OCI-LY1 (cell line): ENCODE results near the gene FAM124A.
"Not testable (repeated sequence)": the region's sequence is repeated elsewhere in the genome, so short reads cannot be mapped to it uniquely, and the experiment has no call there.

Source experiments
- H2AFZ ChIP-seq: fragments of 200-600 bp; sonication (generic), shearing (Covaris generic); 2 replicates; pipeline ENCODE4 v1.6.0; 2014; ENCODE audit warnings: antibody characterized with exemption, mild to moderate bottlenecking, low read length
- H3F3A ChIP-seq: fragments of 200-600 bp; sonication (generic), shearing (Covaris generic); 2 replicates; pipeline ENCODE4 v1.6.0; 2014; ENCODE audit warnings: mild to moderate bottlenecking, antibody characterized with exemption, low read length, moderate library complexity; ENCODE audit not compliant: insufficient read depth
- H3K27ac ChIP-seq: fragments of 200-600 bp; sonication (generic); 2 replicates; pipeline ENCODE4 v1.5.1; 2014; ENCODE audit warnings: low read length, mixed run types, mild to moderate bottlenecking, low read depth; ENCODE audit not compliant: poor library complexity, severe bottlenecking
- H3K27me3 ChIP-seq: fragments of 200-600 bp; sonication (generic); 2 replicates; pipeline ENCODE4 v1.6.0; 2014; ENCODE audit warnings: antibody characterized with exemption, mild to moderate bottlenecking, low read length, moderate library complexity; ENCODE audit not compliant: insufficient read depth
- H3K36me3 ChIP-seq: fragments of 200-600 bp; sonication (generic); 2 replicates; pipeline ENCODE4 v1.6.1; 2014; ENCODE audit warnings: mild to moderate bottlenecking, antibody characterized with exemption, low read length, moderate library complexity, mixed read lengths; ENCODE audit not compliant: insufficient read depth
- H3K4me1 ChIP-seq: fragments of 200-600 bp; sonication (generic); 2 replicates; pipeline ENCODE4 v1.5.1; 2014; ENCODE audit warnings: mild to moderate bottlenecking, low read length, moderate library complexity; ENCODE audit not compliant: insufficient read depth, severe bottlenecking
- H3K4me2 ChIP-seq: fragments of 200-600 bp; sonication (generic), shearing (Covaris generic); 2 replicates; pipeline ENCODE4 v1.6.1; 2014; ENCODE audit warnings: low read length
- H3K4me3 ChIP-seq: fragments of 200-600 bp; sonication (generic); 2 replicates; pipeline ENCODE4 v1.5.1; 2014; ENCODE audit warnings: low read length, low read depth, mild to moderate bottlenecking, mixed read lengths; ENCODE audit not compliant: poor library complexity, severe bottlenecking
- H3K79me2 ChIP-seq: fragments of 200-600 bp; shearing (Covaris generic); 2 replicates; pipeline ENCODE4 v1.6.1; 2016; ENCODE audit warnings: mixed run types, low read length, mixed read lengths; ENCODE audit not compliant: insufficient read depth
- H3K9ac ChIP-seq: fragments of 200-600 bp; sonication (generic), shearing (Covaris generic); 2 replicates; pipeline ENCODE4 v1.6.1; 2014; ENCODE audit warnings: mild to moderate bottlenecking, low read length, mixed read lengths
- H3K9me2 ChIP-seq: fragments of 200-600 bp; sonication (generic), shearing (Covaris generic); 2 replicates; pipeline ENCODE4 v1.6.1; 2014; ENCODE audit warnings: low read depth, mild to moderate bottlenecking, low read length, mixed read lengths
- H3K9me3 ChIP-seq: fragments of 200-600 bp; shearing (Covaris generic); 2 replicates; pipeline ENCODE4 v1.6.1; 2014; ENCODE audit warnings: low read length, mixed read lengths
- H4K20me1 ChIP-seq: fragments of 200-600 bp; sonication (generic), shearing (Covaris generic); 2 replicates; pipeline ENCODE4 v1.6.0; 2016; ENCODE audit warnings: mild to moderate bottlenecking, low read length; ENCODE audit not compliant: insufficient read depth
- EZH2 ChIP-seq: fragments of 200-600 bp; sonication (generic), shearing (Covaris generic); IDR thresholded peaks from 2 replicates; pipeline ENCODE4 v1.8.0; 2017; ENCODE audit warnings: borderline replicate concordance, mixed run types, mild to moderate bottlenecking, antibody characterized with exemption, low read length, moderate library complexity, mixed read lengths
- TF ChIP-seq, protein P1 (sequence below): fragments of 200-600 bp; sonication (generic), shearing (Covaris generic); IDR thresholded peaks from 2 replicates; pipeline ENCODE4 v1.5.1; 2017; ENCODE audit warnings: mild to moderate bottlenecking, antibody characterized with exemption, low read length, moderate library complexity, mixed read lengths

FAM124A gene

DNA sequence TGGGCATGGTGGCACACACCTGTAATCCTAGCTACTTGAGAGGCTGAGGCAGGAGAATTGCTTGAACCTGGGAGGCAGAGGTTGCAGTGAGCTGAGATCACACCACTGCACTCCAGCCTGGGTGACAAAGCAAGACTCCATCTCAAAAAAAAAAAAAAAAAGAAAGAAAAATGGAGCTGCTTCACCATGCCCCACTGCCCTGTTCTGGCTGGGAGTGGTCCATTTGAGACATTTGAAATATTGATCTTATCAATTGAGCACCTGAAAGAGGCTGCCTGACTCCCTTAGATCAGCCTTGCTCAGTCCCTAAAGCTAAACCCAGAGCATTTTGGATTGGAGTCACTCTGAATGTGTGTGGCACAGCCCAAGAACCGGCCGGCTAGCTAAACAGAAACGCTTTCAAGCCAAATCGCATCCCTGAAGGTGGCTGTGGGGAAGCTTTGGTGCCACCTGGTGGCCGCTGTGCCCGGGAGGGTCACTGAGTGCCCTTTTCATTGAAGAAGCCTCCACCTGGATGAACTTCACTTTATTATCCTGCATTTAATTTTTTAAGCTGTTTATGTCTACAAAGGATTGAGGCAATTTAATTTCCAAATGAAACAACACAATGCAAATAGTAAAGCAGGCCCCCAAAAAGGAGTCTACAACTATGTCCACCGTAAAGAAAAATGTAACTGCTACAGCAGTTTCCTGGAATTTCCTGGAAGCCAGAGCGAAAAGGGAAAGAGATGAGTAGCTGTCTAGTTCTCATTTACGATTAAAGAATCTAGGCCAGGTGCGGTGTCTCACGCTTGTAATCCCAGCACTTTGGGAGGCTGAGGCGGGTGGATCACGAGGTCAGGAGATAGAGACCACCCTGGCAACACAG is 64.2 kb downstream of the FAM124A start:
- Histone ChIP-seq H3K9ac (no peak overlapping the region), H3F3A (no peaks in the 10 kb centered on the region), H3K27ac (no peak overlapping the region), H3K9me2 (no peaks in the 10 kb centered on the region), H2AFZ (no peak overlapping the region), H3K27me3 (no peaks in the 10 kb centered on the region), H3K4me2 (no peak overlapping the region), H3K4me1 (no peaks in the 10 kb centered on the region), H4K20me1 (no peaks in the 10 kb centered on the region), H3K79me2 (no peaks in the 10 kb centered on the region), H3K4me3 (no peak overlapping the region), H3K9me3 (no peaks in the 10 kb centered on the region), H3K36me3 (no peaks in the 10 kb centered on the region)
- TF ChIP-seq EZH2, result no peak
- TF ChIP-seq, protein P1, sequence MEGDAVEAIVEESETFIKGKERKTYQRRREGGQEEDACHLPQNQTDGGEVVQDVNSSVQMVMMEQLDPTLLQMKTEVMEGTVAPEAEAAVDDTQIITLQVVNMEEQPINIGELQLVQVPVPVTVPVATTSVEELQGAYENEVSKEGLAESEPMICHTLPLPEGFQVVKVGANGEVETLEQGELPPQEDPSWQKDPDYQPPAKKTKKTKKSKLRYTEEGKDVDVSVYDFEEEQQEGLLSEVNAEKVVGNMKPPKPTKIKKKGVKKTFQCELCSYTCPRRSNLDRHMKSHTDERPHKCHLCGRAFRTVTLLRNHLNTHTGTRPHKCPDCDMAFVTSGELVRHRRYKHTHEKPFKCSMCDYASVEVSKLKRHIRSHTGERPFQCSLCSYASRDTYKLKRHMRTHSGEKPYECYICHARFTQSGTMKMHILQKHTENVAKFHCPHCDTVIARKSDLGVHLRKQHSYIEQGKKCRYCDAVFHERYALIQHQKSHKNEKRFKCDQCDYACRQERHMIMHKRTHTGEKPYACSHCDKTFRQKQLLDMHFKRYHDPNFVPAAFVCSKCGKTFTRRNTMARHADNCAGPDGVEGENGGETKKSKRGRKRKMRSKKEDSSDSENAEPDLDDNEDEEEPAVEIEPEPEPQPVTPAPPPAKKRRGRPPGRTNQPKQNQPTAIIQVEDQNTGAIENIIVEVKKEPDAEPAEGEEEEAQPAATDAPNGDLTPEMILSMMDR, result peak; percentile 92

DNA sequence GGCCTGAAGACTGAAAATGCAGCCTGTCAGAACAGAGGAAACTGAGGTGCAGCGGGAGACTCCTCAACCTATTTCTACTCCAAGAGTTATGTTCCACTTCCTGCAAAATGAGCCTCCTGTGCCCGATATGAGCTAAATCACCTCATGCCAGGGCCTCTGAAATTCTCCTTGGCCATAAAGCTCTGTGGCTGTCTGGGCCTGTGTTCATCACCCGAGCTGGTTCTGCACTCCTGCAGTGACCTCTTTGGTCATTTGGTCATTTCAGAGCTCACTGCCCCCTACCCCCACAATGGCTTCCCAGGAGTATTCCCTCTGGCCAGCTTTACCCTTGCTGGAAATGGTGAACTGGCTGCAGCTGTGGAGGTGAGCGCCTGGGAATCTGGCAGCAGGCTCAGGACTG is 65.6 kb downstream of the FAM124A start:
- H3K9me3 ChIP-seq, result no peaks in the 10 kb centered on the region
- no peak overlapping the region for H3K4me3 ChIP-seq
- no peaks in the 10 kb centered on the region for H3K27me3 ChIP-seq
- H3K4me1 ChIP-seq, result no peaks in the 10 kb centered on the region
- H3K79me2 ChIP-seq, result no peaks in the 10 kb centered on the region
- no peak overlapping the region for H3K4me2 ChIP-seq
- H3K27ac ChIP-seq, result no peak overlapping the region
- H2AFZ ChIP-seq, result no peak overlapping the region
- no peaks in the 10 kb centered on the region for H3F3A ChIP-seq
- no peak overlapping the region for H3K9ac ChIP-seq
- H3K36me3 ChIP-seq, result no peaks in the 10 kb centered on the region
- H3K9me2 ChIP-seq, result no peaks in the 10 kb centered on the region
- TF ChIP-seq EZH2, result no peak
- TF ChIP-seq, protein P1, result no peak
- H4K20me1 ChIP-seq, result no peaks in the 10 kb centered on the region

DNA sequence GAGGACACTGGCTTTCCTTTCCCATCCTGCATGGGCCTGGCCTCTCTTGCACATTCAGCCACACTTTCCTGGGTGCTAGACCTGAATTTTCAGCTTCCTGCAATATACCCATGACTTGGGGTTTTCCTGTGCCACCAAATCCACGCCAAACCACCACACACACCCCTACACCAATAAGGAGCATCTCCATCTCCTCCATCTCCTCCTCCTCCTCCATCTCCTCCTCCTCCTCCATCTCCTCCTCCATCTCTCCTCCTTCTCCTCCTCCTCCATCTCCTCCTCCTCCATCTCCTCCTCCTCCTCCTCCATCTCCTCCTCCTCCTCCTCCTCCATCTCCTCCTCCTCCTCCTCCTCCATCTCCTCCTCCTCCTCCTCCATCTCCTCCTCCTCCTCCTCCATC is 66.1 kb downstream of the FAM124A start:
- not testable (repeated sequence) for H2AFZ ChIP-seq, H3K27me3 ChIP-seq, H3K9ac ChIP-seq, H3K27ac ChIP-seq, H3K9me2 ChIP-seq, H3K4me1 ChIP-seq, H4K20me1 ChIP-seq, H3K4me2 ChIP-seq, H3K36me3 ChIP-seq, H3K79me2 ChIP-seq, H3K4me3 ChIP-seq, H3F3A ChIP-seq, H3K9me3 ChIP-seq

DNA sequence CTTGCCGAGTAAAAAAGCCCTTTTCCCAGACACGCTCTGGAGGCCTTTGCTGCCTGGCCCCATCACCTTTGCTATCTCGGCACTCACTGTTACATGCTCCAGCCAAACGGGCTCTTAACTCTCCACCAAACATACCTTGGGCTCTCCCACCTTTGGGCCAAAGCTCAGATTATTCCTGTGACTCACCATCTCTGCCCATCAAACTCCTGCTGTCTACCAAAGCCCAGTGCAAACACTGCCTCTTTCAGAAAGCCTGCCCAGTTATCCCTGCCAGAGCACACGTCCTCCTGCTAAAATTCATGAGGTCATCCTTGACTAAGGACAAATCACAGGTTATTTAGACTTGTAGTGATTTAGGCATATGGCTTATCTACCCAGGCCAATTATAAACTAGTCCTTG is 69.1 kb downstream of the FAM124A start:
- Histone ChIP-seq H3K4me2 (no peak overlapping the region), H3K79me2 (no peaks in the 10 kb centered on the region), H3F3A (no peaks in the 10 kb centered on the region), H3K9ac (no peak overlapping the region), H3K27ac (no peak overlapping the region), H3K27me3 (no peaks in the 10 kb centered on the region), H3K36me3 (no peaks in the 10 kb centered on the region), H2AFZ (no peak overlapping the region), H3K4me1 (no peaks in the 10 kb centered on the region), H3K9me3 (no peaks in the 10 kb centered on the region), H4K20me1 (no peaks in the 10 kb centered on the region), H3K9me2 (no peaks in the 10 kb centered on the region), H3K4me3 (no peak overlapping the region)
- TF ChIP-seq EZH2, result no peak
- TF ChIP-seq, protein P1, result no peak
